Activated CD8-positive, alpha-beta memory T cell treated with anti-CD3 and anti-CD28 coated beads, Interleukin-2, amount 50 U/mL, for 48 hours (primary cell): ENCODE results near the gene GRM5.
A peak's percentile ranks its signal among the peaks of the same experiment; 100 is the strongest.

Experiments
- DNase-seq: peaks from one replicate; pipeline ENCODE4 v3.0.0-alpha.2; 2020

Gene GRM5

DNA sequence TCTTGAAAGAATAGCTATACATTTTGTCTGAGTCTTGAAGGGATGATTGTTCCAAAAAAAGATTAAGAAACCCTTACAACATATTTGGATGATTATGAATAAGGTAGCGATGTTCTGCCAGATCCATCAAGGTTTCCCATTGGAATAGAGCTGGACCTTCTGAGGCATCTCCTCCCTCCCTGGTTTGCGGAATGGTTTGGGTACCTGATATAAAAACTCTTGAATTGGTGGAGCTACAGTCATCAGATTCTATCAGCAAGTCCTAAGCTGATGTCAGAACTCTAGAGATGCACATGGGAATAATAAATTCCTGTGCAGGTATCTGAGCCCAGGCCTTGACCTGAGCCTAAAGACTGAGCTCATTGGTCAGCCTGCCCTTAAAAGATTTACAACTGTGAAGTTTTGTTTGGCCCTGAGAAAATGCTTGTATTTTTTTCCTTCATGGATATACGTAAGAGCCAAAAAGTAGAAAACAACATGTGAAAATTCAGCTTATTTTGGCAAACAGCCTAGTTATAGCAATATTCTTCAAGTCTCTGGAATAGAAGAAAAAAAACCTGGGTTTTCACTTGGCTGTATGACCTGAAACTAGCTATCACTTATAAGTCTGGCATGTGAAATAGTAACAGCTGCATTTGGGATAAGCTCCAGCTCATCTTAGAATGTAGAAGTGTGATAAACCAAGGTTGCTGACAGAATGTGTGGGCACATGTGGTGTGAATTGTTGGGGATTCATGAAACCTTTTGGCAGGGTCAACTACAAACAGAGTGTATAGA, 462.5 kb downstream of the GRM5 start:
- DNase-seq = no peak

DNA sequence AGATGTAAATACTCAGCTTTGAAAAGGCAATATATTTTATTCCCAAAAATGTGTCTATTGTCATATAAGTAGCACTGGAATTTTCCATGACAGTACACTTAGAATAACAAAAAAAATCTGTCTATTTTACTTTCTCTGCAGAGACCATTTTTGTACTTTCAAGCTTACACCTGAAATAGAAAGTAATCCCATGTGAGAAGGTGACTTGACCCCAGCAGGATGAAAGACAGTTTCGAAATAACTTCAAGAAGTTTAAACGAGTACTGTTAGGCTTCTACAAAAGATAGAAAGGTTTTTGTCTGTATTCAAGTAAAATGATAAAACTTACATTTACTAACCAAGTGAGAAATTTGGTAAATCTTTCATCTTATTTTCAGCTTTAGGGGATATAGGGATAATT, 468.4 kb downstream of the GRM5 start:
- DNase-seq = no peak

DNA sequence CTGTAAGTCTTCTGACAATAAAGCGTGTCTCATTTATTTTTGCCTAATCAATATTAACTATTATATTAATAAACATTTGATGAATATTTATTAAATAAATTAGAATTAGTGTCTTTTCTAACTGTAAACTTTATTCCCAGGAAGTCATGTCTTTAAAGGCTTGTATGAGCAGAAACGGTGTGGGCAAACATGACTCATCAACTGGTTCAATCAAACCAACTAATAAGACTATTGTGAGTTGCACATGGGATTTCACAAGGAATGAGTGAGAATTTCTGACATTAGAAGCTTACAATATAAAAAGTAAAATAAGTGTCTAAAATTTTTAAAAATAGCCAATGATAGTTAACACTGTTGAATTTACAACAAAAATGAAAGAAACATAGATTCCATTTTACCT, 469.0 kb downstream of the GRM5 start:
- DNase-seq = no peak

DNA sequence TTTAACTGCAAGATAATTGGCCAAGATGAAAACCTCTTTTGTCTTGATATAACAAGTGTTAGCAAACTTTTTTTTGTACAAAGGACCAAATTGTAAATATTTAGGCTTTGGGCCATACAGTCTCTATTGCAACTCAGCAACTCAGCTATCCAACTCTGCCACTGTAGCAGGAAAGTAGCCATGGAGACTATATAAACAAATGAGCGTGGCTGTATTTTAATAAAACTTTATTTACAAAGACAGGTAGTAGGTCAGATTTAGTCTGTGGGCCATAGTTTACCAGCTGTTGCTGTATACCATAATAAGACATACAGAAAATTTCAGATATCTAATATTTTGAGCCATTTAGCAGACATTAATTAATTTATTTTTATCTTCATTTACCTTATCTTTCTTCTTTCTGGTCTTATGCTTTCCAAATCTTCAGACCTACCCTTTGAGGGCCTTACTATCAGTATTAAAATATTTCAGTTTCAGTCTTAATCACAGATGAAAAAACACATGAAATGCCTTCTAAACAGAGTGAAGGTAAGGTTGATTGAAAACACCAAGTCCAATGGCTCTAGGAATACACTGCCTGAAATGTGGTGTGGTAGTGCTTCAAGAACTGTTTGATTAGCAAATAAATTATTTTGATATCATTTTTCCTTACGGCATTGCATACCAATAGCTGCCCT, 471.4 kb downstream of the GRM5 start:
- DNase-seq = no peak

DNA sequence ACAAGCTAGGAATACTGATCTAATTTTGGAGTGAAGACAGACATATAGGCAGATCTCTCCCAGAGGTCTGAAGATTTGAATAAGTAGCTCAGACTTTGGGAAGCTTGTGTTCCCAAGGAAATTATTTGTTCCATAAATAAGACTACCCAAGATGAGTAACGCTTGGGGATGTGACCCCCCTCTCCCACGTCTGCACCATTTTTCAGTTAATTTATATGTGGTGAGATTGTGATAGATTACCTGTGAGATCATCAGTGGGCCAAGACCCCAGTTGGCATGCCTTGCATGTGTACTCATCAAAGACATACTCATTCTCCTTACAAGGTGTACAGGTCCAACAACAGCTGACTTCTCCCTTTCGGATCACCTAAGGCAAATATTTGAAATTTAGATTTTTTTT, 475.4 kb downstream of the GRM5 start:
- no peak for DNase-seq

DNA sequence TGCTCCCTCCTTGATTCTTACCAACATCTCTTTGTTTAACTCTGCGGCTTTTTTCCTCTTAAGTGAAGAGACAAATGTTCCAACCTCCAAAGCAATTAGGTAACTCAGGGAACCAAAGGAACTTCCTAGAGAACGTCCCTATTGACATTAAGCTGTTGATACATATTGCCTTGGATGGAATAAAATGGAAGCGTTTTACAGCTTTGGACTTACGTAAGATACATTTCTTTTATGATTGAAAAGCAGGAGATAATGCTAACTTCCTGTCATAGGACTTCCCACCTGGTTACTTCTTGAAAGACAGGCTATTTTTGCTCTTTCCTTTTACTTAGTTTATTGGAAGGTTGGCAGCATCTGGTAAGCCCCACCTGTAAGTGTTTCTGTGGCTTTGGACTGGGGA, 482.5 kb downstream of the GRM5 start:
- DNase-seq = no peak

DNA sequence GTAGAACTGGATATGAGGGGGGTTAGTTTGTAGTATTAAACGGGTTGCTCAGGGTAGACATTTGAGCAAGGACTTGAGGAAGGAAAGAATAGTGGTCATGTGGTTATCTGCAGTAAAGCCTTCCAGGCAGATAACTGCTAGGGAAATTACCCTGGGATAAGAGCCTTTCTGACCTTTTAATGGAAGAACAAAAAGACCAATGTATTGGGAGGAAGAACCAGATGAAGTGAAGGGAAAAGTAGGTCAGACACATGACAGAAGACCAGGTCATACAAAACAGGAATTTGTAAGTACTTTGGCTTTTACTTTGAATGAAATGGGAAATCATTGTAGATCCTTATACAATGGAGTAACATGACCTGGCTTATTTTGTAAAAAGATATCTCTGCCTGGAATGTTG, 486.3 kb downstream of the GRM5 start:
- no peak for DNase-seq

DNA sequence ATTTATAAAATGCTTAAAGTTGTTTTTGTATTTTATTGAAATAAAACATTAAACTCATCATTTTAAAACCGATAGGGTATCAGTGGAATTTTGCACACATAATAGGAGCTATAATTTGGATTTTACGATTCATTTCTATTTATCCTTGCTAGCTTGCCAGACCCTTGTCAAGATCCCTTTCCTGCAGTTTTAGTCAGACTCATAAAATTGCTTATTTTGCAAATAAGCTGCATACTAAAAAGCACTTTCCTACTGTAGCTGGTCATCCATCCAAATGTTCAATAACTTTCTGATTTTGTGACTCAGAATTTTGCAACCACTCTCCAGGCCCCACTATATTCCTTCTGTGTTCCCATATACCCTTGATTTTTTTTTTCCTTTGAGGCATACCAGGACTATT, 489.0 kb downstream of the GRM5 start:
- no peak for DNase-seq

DNA sequence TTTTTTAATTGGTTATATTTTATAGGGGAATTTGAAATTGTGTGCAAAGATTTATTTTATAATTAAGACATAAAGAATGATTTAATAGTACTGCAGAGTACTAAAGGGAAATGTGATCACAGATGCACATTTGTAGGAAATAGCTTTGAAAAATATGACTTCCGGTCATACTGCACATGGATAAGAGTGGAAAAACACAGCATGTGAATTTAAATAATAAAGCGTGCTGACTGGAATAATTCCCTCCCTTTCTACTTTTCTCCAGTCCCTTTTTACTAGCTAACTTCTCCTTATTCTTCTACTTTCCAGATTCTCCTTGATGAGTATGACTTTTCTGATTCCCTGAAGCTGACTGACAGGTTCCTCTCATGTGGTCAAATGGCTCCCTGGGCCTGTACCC, 489.9 kb downstream of the GRM5 start:
- no peak for DNase-seq

DNA sequence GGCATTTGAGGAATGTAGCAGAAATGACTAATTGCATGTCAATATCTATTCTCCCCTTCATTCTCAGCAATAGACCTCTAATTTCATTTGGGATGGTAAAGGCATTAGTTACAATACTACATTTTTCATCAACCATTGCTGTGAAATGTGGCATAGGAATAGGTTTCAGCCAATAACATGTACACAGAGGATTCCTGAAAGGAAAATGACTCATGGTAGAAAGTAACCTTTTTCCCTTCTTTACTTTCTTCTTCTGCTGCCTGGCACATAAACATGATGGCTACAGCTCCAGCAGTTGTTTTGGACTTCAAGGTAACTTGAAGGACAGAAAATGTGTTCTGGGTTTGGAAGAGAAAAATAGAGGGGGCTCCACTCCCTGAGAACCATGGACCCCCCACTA, 496.4 kb downstream of the GRM5 start:
- no peak for DNase-seq

DNA sequence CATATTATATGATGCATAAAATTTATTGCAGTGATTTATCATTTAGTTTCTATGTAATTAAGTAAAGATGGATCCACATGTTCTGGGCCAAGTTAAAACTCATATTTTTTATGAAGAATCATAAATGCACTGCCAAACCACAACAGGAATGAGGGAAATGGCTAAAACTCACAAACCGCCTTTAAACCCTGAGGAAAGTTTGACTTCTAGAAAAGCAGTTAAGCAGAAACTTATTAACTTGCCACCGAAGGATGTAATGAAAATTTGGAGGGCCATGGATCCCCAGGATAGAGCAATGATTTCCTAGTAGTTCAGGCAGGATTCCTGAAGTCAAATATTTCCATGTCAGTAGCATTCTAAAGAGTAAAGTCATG, 510.0 kb downstream of the GRM5 start:
- no peak for DNase-seq

DNA sequence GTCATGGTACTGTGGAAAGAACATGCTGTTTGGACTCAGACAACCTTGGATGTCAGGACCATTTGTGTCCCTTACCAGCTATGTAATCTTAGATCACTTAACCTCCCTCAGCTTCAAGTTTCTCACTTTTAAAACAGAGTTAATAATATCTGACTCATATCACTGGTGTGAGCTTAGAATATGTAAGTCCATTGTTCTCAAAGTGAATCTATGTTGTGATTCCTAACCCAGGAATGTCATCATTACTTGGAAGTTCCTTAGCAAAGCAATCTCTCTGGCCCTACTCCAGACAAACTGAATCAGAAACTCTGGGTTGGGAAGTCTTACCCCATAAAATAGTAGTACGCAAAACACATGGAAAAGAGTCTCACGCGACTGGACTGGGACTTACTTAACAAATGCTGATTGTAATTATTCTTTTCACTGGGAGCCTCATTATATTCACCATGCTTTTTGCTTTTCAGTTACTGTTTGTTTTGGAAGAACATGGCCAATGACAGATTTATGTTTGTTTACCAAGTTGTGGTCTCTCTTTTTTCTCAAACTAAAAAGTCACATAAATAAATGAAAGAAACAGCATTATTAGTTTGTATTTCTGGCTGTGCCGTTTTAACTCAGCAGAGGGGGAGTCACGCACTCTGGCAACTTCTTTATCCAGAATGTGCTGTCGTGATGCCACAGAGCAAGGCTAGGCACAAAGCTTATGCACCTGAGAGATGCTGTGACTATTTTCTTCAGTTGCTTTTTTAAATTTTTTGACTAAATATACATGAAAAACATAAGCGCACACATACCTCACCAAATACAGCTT, 510.6 kb downstream of the GRM5 start:
- no peak for DNase-seq

DNA sequence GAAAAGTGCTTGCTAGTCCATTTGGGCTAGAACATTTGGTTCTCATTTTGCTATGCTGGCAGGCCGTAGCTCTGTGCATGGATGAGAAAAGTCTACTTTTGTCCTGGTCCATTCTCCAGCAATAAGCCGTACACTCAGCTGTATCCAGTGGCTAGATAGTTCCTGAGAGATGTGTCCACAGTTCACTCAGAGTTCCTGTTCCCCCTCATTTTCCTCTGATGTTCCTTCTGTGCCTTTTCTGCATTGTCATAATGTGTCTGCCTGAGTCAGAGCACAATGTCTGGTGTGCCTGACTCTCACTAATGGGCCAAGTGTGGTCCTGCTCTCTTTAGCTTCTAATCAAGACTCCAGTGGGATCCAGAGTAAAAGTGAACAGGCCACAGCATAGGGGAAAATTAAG, 512.6 kb downstream of the GRM5 start:
- DNase-seq = no peak

DNA sequence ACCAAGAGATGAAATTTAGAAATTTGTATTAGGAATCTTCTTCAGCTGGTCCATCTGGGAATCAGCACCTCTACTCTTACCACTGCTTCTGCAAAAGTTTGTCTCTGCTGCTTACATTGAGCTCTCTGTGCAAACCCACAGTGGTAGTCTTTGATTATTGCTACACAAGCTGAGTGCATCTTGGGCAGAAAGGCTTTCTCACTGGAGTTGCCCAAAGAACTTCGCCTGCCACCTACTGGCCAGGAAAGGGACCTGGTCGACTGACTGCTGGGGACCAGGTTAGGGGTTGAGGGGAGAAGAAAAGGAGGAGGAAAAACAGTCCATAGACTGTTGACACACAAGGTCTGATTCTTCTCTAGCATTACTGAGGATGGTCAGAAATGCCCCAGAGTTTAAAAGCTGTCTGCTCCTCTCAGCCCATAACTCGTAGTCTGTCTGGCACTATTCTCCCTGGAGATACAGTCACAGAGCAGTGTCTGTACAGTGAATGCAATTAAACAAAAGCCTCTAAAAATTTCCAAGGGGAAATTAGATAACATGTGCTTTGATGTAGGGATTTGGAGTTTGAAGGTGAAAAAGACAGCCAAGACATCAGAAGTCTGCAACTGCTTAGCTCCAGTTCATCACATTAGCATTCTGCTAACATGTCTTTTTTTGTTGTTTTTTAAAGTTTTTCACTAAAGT, 513.3 kb downstream of the GRM5 start:
- DNase-seq = peak; percentile 74

DNA sequence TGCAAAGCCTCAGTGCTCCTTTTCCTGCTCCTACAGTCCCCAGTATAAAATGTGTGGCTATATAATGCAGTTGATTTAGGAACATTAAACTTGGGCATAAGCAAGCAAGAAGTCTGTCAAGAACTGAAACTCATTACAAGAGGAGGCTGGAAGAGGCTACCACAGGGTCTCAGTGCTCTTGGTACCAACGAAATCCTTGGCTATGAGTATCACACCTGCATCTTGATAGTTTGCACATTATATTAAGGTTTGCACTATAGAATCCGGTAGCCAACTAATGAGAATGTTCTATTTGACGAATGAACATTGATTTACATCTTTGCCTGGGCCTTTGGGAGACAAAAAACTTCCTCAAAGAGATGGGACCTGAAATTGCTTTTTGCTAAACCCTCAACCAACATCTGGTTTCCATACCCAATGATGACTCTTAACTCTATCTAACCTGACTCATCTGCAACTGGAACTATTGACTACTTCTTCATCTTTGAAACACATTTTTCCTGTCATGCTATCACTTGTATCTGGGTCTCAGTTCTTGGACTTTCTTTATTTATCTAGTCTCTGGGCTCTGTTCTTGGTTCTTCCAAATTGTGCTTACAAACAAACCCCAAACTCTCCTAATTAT, 521.0 kb downstream of the GRM5 start:
- DNase-seq = no peak

DNA sequence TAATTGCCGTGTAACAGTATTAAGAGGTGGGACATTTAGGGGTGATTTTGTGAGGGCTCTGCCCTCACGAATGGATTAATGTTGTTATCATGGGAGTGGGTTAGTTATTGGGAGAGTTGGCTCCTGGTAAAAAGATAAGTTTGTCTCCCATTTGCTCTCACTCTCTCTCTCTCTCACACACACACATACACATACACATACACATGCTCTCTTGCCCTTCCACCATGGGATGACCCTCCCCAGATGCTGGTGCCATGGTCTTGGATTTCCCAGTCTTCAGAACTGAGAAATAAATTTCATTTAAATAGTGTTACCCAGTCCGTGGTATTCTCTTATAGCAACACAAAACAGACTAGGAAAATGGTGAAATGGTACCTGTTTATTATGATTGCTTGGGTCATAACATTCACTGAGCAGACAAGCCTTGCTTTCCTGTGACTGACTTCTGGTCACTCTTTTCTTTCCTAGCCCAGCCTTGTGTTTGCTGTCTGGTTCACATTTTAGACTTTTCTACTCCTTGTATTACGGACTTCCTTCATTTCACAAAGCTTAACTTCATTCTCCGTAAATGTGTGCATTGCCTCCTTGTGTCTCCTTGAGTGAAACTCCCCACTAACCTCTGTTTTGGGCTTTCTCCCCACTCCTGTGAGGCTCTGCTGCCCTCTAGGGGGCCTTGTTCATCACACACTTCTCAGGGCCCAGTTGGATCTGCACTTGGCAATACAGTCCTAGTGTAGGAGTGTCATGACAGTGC, 521.7 kb downstream of the GRM5 start:
- peak; percentile 82 for DNase-seq

DNA sequence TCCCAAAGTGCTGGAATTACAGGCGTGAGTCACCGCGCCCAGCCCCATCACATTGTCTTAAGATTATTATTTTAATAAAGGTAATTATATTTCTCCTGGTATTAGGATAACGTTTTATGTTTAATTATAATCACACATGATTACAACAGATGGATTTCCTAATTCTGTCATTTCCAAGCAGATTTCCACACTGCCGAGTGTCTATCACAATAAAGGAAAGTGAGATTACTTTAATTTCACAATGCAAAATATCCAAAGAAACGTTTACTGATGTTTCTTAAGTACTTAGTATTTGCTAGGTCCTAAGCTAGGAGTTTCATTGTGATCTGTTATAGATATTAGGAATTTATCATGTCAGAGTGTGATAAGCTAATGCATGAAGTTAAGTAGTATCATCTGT, 524.8 kb downstream of the GRM5 start:
- DNase-seq = no peak

DNA sequence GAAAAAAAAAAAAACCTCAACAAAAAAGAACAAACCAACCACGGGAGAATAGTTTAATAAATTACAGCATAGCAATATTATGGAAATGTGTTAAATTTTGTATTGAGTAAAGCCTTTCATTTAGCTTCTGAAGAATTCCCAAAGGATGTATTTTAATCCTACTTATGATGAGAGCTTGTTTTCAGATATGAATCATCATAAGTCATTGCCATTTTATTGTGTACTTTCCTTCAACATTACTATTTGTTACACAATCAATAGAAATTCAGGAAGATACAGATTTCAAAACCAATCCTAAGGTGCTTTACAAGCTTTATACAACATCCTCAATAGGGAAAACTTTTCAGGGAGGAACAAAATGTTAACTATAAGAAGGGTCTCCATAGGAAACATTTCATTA, 527.7 kb downstream of the GRM5 start:
- no peak for DNase-seq

DNA sequence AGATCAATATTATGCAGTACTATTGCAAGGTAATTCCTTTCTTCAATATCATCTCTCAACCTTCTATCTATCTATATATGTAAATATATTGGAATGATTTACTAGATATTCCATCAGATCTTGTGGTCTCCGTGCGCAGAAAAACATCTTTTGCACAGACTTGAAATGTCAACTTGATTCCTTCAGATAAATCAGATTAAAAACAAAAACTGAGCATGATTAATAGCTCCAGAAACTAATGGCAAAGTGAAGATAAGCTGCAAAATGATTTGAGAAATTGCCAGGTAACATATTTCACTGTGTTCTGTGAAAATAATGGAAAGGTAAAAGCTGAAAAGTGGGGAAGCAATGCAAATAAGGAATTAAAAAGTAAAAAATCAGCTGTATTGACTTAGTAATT, 528.2 kb downstream of the GRM5 start:
- DNase-seq = no peak

DNA sequence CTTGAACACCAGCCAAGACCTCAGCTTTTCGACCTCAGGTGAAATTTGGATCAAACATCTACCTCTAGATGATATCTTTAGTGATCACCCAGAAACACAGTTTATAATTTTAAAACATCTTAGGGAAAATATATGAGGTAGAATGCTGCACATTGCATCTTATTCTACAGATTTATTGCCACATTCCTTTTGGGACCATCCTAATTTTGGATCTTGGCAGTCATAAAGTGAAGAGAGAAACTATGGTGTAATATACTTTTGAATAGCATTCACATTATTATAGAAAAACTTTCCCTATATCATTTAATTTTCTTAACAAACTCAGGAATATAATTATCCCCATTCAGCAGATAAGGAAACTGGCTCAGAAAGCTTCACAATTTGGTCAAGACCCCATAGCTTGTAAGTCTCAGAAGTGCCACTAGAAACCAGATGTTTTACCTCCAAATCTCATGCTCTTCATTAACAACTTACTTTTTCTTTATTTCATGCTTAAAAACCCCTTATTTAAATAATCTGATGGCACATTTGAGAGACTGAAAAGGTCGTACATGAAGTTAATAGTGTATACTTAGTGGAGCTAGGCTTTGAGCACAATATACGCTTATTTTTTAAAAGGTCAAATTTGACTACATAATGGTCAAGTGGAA, 529.0 kb downstream of the GRM5 start:
- DNase-seq = no peak

DNA sequence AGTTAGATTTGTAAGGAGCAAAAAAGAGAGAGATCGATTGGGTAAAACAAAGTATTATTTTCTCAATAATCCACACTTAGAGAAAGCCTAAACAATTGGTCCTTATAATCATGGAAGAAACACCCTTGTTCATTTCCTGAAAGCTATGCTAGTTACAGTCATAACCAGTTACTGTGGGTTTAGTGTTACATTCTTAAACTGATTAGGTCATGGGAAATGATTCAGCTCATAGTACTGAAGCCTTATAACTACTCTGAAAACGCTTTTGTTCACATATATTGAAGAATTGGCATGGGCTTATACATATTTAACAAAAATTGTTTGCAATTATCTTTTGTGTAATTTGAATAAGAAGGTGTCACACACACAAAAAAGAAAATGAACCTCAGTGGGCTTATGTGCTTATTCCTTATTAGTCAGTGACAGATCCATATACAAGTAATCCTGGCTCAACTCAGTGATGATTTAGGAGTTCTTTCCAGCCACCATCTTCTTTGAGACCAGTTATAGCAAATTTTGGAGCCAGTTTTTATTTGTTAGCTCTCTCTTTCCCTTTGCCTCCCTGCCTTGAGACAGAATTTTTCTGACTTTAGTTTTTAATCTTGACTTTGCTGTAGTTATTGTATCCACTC, 529.8 kb downstream of the GRM5 start:
- no peak for DNase-seq
